Measurements from ENCODE around the gene CTSA. TPM values are rescaled to one million over a fixed set of nuclear protein-coding genes. Genes with fewer than 3 reads are reported as not detected.

The CTSA gene
- total RNA-seq, 4 donors from 2014 or later, result 44.8 to 70.2 (median 48.3) TPM

DNA sequence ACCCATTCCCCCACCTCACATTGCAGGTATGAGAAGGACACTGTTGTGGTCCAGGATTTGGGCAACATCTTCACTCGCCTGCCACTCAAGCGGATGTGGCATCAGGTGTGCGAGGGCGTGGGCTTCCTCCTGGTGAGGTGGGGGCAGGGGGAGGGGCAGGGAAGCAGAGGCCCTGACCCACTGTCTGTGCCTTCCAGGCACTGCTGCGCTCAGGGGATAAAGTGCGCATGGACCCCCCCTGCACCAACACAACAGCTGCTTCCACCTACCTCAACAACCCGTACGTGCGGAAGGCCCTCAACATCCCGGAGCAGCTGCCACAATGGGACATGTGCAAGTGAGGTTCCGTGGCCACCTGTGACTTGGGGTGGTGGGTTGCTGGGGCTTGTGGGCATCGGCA lies 3.7 kb downstream of the CTSA start:
- intact Hi-C loops (cut with DNase I), result loop anchor here (5.0 kb wide), 1 partner anchor 78 kb away; the partner anchor contains the start of gene ZNF335
- Histone ChIP-seq H3K4me3 (no peak overlapping the region), H3K9me3 (no peaks in the 10 kb centered on the region), H3K27me3 (no peaks in the 10 kb centered on the region), H3K36me3 (peaks cover 23 to 76% (median 72%) of the 10 kb centered on the region in 4 donors), H3K27ac (replicated peaks in 1 of 4) (no peak overlapping the region), H3K4me1 (peaks cover 15 to 28% (median 22%) of the 10 kb centered on the region in 4 donors)
- DNase-seq (ENCODE audit: extremely low spot score), result no peak
- no peak for TF ChIP-seq POLR2A (IDR thresholded peaks at IDR 0.05; ENCODE audit: low read depth)
- no peak for TF ChIP-seq EP300 (IDR thresholded peaks at IDR 0.05)
- TF ChIP-seq, protein P1, sequence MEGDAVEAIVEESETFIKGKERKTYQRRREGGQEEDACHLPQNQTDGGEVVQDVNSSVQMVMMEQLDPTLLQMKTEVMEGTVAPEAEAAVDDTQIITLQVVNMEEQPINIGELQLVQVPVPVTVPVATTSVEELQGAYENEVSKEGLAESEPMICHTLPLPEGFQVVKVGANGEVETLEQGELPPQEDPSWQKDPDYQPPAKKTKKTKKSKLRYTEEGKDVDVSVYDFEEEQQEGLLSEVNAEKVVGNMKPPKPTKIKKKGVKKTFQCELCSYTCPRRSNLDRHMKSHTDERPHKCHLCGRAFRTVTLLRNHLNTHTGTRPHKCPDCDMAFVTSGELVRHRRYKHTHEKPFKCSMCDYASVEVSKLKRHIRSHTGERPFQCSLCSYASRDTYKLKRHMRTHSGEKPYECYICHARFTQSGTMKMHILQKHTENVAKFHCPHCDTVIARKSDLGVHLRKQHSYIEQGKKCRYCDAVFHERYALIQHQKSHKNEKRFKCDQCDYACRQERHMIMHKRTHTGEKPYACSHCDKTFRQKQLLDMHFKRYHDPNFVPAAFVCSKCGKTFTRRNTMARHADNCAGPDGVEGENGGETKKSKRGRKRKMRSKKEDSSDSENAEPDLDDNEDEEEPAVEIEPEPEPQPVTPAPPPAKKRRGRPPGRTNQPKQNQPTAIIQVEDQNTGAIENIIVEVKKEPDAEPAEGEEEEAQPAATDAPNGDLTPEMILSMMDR (IDR thresholded peaks at IDR 0.05), result no peak
- no peak for TF ChIP-seq POLR2AphosphoS5 (IDR thresholded peaks at IDR 0.05)
- WGBS, result 81% methylated on average over 3 of the region's 12 CpGs

DNA sequence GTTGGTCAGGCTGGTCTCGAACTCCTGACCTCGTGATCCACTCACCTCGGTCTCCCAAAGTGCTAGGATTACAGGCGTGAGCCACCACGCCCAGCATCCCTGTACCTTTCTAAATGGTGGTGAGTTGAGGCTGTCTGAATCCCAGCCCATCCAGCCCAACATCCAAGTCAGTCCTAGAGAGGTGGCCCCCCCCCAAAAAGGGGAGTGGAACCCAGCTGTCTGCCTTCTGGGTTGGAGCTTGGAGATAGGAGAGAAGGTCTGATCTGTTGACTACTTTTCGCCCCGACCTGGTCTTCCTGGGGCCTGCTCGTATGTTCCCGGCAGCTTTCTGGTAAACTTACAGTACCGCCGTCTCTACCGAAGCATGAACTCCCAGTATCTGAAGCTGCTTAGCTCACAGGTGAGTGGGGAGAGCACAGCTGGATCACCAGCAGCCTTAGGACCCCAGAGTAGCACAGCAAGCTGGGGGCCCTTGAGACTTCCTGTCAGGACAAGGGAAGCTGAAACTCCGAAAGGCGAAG lies 5.6 kb downstream of the CTSA start:
- TF ChIP-seq POLR2AphosphoS5 (IDR thresholded peaks at IDR 0.05) (peak in 1 of 2 donors; percentile 6), POLR2A (IDR thresholded peaks at IDR 0.05; ENCODE audit: low read depth) (no peak), EP300 (IDR thresholded peaks at IDR 0.05) (no peak)
- no peak for DNase-seq (ENCODE audit: extremely low spot score)
- Histone ChIP-seq H3K27ac (replicated peaks in 1 of 4) (no peak overlapping the region), H3K4me1 (peaks cover 7 to 18% (median 13%) of the 10 kb centered on the region in 4 donors), H3K4me3 (no peak overlapping the region), H3K27me3 (no peaks in the 10 kb centered on the region), H3K36me3 (peaks cover 23 to 92% (median 89%) of the 10 kb centered on the region in 4 donors), H3K9me3 (no peaks in the 10 kb centered on the region)
- intact Hi-C loops (cut with DNase I), result no loop called here
- 92% methylated on average over 14 of the region's 14 CpGs for WGBS

DNA sequence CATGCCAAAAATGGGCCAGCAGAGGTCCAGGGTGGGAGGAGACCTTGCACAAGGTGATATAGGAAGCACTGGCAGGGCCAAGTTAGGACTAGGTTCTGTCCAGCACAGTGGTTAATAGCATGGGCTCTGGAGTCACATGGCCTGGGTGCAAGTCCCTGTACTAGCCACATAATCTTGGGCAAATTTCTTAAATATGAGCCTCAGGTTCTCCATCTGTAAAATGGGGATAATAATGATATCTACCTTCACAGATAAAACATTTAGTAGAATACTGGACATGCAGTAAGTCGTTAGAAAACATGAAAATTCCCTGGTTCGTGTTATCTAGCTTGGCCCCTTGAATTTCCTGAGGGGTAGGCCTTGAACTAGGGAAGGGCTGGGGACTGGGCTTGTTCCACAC lies 6.2 kb downstream of the CTSA start:
- Histone ChIP-seq H3K9me3 (no peaks in the 10 kb centered on the region), H3K36me3 (peaks cover 23 to 98% (median 94%) of the 10 kb centered on the region in 4 donors), H3K27ac (replicated peaks in 1 of 4) (no peak overlapping the region), H3K4me3 (no peak overlapping the region), H3K4me1 (peaks cover 1 to 13% (median 7%) of the 10 kb centered on the region in 4 donors), H3K27me3 (no peaks in the 10 kb centered on the region)
- DNase-seq (ENCODE audit: extremely low spot score), result no peak
- TF ChIP-seq POLR2AphosphoS5 (IDR thresholded peaks at IDR 0.05), result no peak
- TF ChIP-seq EP300 (IDR thresholded peaks at IDR 0.05), result no peak
- TF ChIP-seq, protein P1 (IDR thresholded peaks at IDR 0.05), result no peak
- TF ChIP-seq POLR2A (IDR thresholded peaks at IDR 0.05; ENCODE audit: low read depth), result no peak
- 79% methylated on average over 2 of the region's 2 CpGs for WGBS
- intact Hi-C loops (cut with DNase I), result no loop called here

DNA sequence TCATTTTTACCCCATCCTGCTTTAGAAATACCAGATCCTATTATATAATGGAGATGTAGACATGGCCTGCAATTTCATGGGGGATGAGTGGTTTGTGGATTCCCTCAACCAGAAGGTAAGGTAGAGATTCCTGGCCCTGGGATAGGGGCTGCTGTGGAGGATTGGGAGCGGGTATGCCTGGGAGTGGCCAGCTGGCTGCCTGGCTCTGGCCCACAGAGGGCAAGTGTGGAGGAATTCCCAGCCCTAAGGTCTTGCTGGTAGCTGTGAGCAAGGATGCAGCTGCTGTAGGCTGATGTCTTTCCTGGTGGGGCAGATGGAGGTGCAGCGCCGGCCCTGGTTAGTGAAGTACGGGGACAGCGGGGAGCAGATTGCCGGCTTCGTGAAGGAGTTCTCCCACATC lies 6.6 kb downstream of the CTSA start:
- Histone ChIP-seq H3K9me3 (no peaks in the 10 kb centered on the region), H3K27me3 (no peaks in the 10 kb centered on the region), H3K4me3 (no peak overlapping the region), H3K27ac (replicated peaks in 1 of 4) (no peak overlapping the region), H3K4me1 (peaks cover 0 to 9% (median 3%) of the 10 kb centered on the region in 4 donors), H3K36me3 (peaks cover 23 to 100% (median 93%) of the 10 kb centered on the region in 4 donors)
- DNase-seq (ENCODE audit: extremely low spot score), result no peak
- 90% methylated on average over 7 of the region's 7 CpGs for WGBS
- no peak for TF ChIP-seq EP300 (IDR thresholded peaks at IDR 0.05)
- intact Hi-C loops (cut with DNase I), result no loop called here

DNA sequence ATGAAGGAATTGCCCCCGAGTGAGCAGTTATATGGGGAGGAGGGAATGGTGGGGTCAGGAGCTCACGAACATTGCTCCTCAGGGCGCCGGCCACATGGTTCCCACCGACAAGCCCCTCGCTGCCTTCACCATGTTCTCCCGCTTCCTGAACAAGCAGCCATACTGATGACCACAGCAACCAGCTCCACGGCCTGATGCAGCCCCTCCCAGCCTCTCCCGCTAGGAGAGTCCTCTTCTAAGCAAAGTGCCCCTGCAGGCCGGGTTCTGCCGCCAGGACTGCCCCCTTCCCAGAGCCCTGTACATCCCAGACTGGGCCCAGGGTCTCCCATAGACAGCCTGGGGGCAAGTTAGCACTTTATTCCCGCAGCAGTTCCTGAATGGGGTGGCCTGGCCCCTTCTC lies 7.2 kb downstream of the CTSA start:
- H3K36me3 ChIP-seq, result peaks cover 23 to 94% (median 88%) of the 10 kb centered on the region in 4 donors
- DNase-seq (ENCODE audit: extremely low spot score), result no peak
- WGBS, result 79% methylated on average over 11 of the region's 12 CpGs
- no peaks in the 10 kb centered on the region for H3K9me3 ChIP-seq
- intact Hi-C loops (cut with DNase I), result no loop called here
- peaks cover 0 to 3% (median 0%) of the 10 kb centered on the region in 4 donors for H3K4me1 ChIP-seq
- H3K4me3 ChIP-seq, result no peak overlapping the region
- no peaks in the 10 kb centered on the region for H3K27me3 ChIP-seq
- TF ChIP-seq POLR2AphosphoS5 (IDR thresholded peaks at IDR 0.05) (no peak), POLR2A (IDR thresholded peaks at IDR 0.05; ENCODE audit: low read depth) (no peak), EP300 (IDR thresholded peaks at IDR 0.05) (no peak)
- TF ChIP-seq, protein P1 (IDR thresholded peaks at IDR 0.05), result no peak
- H3K27ac ChIP-seq (replicated peaks in 1 of 4), result no peak overlapping the region
